MM.1S (cell line): ENCODE measurements around the gene NATD1.

ENCODE experiments used
- EZH2 ChIP-seq: fragments of 300-600 bp; sonication (generic); optimal IDR thresholded peaks from 2 replicates; pipeline ENCODE3; 2017; ENCODE audit warnings: low read depth, mild to moderate bottlenecking, antibody characterized with exemption, low read length, mixed read lengths
- TF ChIP-seq, protein P1 (sequence below): fragments of 300-600 bp; sonication (generic); IDR thresholded peaks from 2 replicates; pipeline ENCODE4 v1.5.1; 2016; ENCODE audit warnings: antibody characterized with exemption, low read length, mixed read lengths

DNA sequence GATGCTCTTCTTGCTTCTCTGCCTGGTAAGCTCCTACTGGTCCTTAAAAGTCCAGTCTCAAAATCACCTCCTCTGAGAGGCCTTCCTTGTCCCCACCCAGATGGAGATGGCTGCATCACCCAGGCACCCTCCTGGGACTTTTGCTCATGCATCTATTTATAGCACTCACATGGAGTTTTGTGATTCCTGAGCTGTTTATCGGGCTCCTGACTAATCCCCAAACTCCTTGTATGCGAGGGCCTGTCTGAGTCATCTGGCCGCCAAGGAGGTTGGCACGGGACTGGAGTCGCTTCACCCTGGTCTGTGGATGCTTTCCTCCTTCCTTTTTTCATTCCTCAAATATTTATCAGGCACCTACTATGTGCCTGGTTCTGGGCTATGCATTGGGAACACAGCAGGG lies 29.0 kb upstream of the NATD1 start:
- TF ChIP-seq EZH2 = no peak
- TF ChIP-seq, protein P1, sequence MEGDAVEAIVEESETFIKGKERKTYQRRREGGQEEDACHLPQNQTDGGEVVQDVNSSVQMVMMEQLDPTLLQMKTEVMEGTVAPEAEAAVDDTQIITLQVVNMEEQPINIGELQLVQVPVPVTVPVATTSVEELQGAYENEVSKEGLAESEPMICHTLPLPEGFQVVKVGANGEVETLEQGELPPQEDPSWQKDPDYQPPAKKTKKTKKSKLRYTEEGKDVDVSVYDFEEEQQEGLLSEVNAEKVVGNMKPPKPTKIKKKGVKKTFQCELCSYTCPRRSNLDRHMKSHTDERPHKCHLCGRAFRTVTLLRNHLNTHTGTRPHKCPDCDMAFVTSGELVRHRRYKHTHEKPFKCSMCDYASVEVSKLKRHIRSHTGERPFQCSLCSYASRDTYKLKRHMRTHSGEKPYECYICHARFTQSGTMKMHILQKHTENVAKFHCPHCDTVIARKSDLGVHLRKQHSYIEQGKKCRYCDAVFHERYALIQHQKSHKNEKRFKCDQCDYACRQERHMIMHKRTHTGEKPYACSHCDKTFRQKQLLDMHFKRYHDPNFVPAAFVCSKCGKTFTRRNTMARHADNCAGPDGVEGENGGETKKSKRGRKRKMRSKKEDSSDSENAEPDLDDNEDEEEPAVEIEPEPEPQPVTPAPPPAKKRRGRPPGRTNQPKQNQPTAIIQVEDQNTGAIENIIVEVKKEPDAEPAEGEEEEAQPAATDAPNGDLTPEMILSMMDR = no peak
